Measurements from ENCODE around the gene UNC93A.
"Not testable (repeated sequence)": the region's sequence is repeated elsewhere in the genome, so short reads cannot be mapped to it uniquely, and the experiment has no call there.

- TF ChIP-seq, protein P1, sequence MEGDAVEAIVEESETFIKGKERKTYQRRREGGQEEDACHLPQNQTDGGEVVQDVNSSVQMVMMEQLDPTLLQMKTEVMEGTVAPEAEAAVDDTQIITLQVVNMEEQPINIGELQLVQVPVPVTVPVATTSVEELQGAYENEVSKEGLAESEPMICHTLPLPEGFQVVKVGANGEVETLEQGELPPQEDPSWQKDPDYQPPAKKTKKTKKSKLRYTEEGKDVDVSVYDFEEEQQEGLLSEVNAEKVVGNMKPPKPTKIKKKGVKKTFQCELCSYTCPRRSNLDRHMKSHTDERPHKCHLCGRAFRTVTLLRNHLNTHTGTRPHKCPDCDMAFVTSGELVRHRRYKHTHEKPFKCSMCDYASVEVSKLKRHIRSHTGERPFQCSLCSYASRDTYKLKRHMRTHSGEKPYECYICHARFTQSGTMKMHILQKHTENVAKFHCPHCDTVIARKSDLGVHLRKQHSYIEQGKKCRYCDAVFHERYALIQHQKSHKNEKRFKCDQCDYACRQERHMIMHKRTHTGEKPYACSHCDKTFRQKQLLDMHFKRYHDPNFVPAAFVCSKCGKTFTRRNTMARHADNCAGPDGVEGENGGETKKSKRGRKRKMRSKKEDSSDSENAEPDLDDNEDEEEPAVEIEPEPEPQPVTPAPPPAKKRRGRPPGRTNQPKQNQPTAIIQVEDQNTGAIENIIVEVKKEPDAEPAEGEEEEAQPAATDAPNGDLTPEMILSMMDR (IDR thresholded peaks at IDR 0.05), result not testable (repeated sequence)
- TF ChIP-seq POLR2A (IDR thresholded peaks at IDR 0.05), result not testable (repeated sequence)
Measured at GRCh38 chr6:167358394-167358793, 67.3 kb downstream of the UNC93A start.
